Measurements from ENCODE around the gene PLEKHF1. TPM values are rescaled to one million over a fixed set of nuclear protein-coding genes. Genes with fewer than 3 reads are reported as not detected.

Gene PLEKHF1
- total and polyA plus RNA-seq, 2 experiments from 2014 or later, result 10.1 to 25.1 TPM

GRCh38 chr19:29624489-29625185, 40.6 kb upstream of the PLEKHF1 start:
- Histone ChIP-seq H3F3A (replicated peaks; ENCODE audit: low read depth) (no peaks in the 10 kb centered on the region), H4K20me1 (replicated peaks; ENCODE audit: insufficient read depth) (no peaks in the 10 kb centered on the region), H3K27ac (ENCODE audit: low read depth) (no peak overlapping the region), H3K4me2 (no peak overlapping the region), H3K9me2 (ENCODE audit: insufficient read depth) (no peaks in the 10 kb centered on the region), H3K27me3 (ENCODE audit: insufficient read depth) (no peaks in the 10 kb centered on the region), H3K79me2 (replicated peaks; ENCODE audit: insufficient read depth) (no peaks in the 10 kb centered on the region), H3K36me3 (ENCODE audit: insufficient read depth) (no peaks in the 10 kb centered on the region), H3K4me3 (no peak overlapping the region), H3K4me1 (ENCODE audit: insufficient read depth) (peaks cover 10% of the 10 kb centered on the region), H2AFZ (no peak overlapping the region)
- H3K27ac Mint-ChIP-seq, result 0 out of 2 replicates have a peak overlapping the region, but pooled peaks have one; percentile 15
- no peak overlapping the region for H3K4me3 Mint-ChIP-seq
- H3K4me1 Mint-ChIP-seq, result peaks cover 8% of the 10 kb centered on the region
- DNase-seq (ENCODE audit: low spot score) (peak; percentile 39), ATAC-seq (peak; percentile 65)
- H3K36me3 Mint-ChIP-seq (ENCODE audit: low read depth), result no peaks in the 10 kb centered on the region
- H3K9me3 Mint-ChIP-seq, result no peaks in the 10 kb centered on the region; the same call in 2 of the 3 replicates
- peaks cover 16% of the 10 kb centered on the region for H3K27me3 Mint-ChIP-seq (ENCODE audit: insufficient read depth, low read depth, poor library complexity)
- no peak for TF ChIP-seq ZNF462 (CRISPR knock-in tag; IDR thresholded peaks at IDR 0.05)
- TF ChIP-seq, protein P1, sequence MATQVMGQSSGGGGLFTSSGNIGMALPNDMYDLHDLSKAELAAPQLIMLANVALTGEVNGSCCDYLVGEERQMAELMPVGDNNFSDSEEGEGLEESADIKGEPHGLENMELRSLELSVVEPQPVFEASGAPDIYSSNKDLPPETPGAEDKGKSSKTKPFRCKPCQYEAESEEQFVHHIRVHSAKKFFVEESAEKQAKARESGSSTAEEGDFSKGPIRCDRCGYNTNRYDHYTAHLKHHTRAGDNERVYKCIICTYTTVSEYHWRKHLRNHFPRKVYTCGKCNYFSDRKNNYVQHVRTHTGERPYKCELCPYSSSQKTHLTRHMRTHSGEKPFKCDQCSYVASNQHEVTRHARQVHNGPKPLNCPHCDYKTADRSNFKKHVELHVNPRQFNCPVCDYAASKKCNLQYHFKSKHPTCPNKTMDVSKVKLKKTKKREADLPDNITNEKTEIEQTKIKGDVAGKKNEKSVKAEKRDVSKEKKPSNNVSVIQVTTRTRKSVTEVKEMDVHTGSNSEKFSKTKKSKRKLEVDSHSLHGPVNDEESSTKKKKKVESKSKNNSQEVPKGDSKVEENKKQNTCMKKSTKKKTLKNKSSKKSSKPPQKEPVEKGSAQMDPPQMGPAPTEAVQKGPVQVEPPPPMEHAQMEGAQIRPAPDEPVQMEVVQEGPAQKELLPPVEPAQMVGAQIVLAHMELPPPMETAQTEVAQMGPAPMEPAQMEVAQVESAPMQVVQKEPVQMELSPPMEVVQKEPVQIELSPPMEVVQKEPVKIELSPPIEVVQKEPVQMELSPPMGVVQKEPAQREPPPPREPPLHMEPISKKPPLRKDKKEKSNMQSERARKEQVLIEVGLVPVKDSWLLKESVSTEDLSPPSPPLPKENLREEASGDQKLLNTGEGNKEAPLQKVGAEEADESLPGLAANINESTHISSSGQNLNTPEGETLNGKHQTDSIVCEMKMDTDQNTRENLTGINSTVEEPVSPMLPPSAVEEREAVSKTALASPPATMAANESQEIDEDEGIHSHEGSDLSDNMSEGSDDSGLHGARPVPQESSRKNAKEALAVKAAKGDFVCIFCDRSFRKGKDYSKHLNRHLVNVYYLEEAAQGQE (IDR thresholded peaks at IDR 0.05; ENCODE audit: unreplicated experiment), result no peak
- TF ChIP-seq, protein P2, sequence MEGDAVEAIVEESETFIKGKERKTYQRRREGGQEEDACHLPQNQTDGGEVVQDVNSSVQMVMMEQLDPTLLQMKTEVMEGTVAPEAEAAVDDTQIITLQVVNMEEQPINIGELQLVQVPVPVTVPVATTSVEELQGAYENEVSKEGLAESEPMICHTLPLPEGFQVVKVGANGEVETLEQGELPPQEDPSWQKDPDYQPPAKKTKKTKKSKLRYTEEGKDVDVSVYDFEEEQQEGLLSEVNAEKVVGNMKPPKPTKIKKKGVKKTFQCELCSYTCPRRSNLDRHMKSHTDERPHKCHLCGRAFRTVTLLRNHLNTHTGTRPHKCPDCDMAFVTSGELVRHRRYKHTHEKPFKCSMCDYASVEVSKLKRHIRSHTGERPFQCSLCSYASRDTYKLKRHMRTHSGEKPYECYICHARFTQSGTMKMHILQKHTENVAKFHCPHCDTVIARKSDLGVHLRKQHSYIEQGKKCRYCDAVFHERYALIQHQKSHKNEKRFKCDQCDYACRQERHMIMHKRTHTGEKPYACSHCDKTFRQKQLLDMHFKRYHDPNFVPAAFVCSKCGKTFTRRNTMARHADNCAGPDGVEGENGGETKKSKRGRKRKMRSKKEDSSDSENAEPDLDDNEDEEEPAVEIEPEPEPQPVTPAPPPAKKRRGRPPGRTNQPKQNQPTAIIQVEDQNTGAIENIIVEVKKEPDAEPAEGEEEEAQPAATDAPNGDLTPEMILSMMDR (conservative IDR thresholded peaks at IDR 0.05; ENCODE audit: low read depth in 2 of 2), result peak; percentile 9 to 29; a peak in 2 of 4 replicates
- no peak for TF ChIP-seq EZH2phosphoT487 (IDR thresholded peaks at IDR 0.05; ENCODE audit: unreplicated experiment)
- TF ChIP-seq NANOG (IDR thresholded peaks at IDR 0.05; ENCODE audit: borderline replicate concordance), result no peak
- no peak for TF ChIP-seq EZH2 (IDR thresholded peaks at IDR 0.05; ENCODE audit: low read depth, unreplicated experiment)

All from GM23338 (cell line).